ENCODE measurements around the gene DCAF4.

DCAF4 gene

GRCh38 chr14:72884386-72884785, 41.9 kb upstream of the DCAF4 start:
- no peak overlapping the region for H3K4me3 ChIP-seq (ENCODE audit: low read length)
- H3K36me3 ChIP-seq (ENCODE audit: insufficient read depth, low read depth, low read length): no peaks in the 10 kb centered on the region
- H3K9me3 ChIP-seq (ENCODE audit: insufficient read depth, low read depth, low read length): no peaks in the 10 kb centered on the region
- H3K9ac ChIP-seq (ENCODE audit: low read depth, low read length): no peak overlapping the region
- H3K27ac ChIP-seq (ENCODE audit: low read length): no peak overlapping the region
- peaks cover 8% of the 10 kb centered on the region for H3K27me3 ChIP-seq (ENCODE audit: insufficient read depth, low read length)
- peaks cover 15% of the 10 kb centered on the region; the same call in 1 of the 2 replicates for H3K4me1 ChIP-seq (ENCODE audit: insufficient read depth, low read length)

GRCh38 chr14:72887514-72887913, 38.8 kb upstream of the DCAF4 start:
- Histone ChIP-seq H3K9me3 (ENCODE audit: insufficient read depth, low read depth, low read length) (no peaks in the 10 kb centered on the region), H3K4me3 (ENCODE audit: low read length) (0 out of 2 replicates have a peak overlapping the region, but pooled peaks have one; percentile 11), H3K36me3 (ENCODE audit: insufficient read depth, low read depth, low read length) (no peaks in the 10 kb centered on the region), H3K9ac (ENCODE audit: low read depth, low read length) (no peak overlapping the region), H3K27ac (ENCODE audit: low read length) (no peak overlapping the region), H3K27me3 (ENCODE audit: insufficient read depth, low read length) (peaks cover 35% of the 10 kb centered on the region), H3K4me1 (ENCODE audit: insufficient read depth, low read length) (peaks cover 33% of the 10 kb centered on the region; the same call in 1 of the 2 replicates)

- H3K27ac ChIP-seq (ENCODE audit: low read length): no peak overlapping the region
- H3K36me3 ChIP-seq (ENCODE audit: insufficient read depth, low read depth, low read length): no peaks in the 10 kb centered on the region
- H3K4me3 ChIP-seq (ENCODE audit: low read length): no peak overlapping the region
- peaks cover 42% of the 10 kb centered on the region for H3K27me3 ChIP-seq (ENCODE audit: insufficient read depth, low read length)
- H3K4me1 ChIP-seq (ENCODE audit: insufficient read depth, low read length): peaks cover 33% of the 10 kb centered on the region; the same call in 1 of the 2 replicates
- no peak overlapping the region for H3K9ac ChIP-seq (ENCODE audit: low read depth, low read length)
- no peaks in the 10 kb centered on the region for H3K9me3 ChIP-seq (ENCODE audit: insufficient read depth, low read depth, low read length)
These were observed 38.1 kb upstream of the DCAF4 start for GRCh38 chr14:72888192-72888591.

DNA sequence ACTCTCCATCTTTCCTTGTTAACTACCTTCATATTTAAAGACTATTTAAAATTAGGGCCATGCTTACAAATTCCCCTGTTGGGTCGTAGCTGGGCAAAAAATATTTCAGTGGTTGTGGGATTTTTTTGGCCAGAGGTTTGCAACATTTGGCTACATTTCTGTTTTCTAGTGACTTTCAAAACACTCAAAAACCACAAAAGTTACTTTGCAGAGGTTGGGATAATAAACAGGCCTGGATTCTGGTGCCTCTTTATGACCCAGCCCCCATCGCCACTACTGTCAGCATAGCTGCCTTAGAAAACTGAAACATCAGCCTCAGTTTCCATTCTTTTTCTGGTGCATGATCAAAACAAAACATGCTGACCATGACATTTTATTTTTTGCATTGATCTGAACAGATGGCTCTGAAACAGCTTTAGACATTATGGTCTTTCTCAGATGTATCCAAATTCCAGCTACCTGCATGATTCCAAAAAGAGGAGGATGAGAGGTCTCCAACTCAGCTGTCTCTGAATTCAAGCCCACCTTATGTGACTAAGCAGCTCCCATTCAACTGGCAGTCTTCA, 37.5 kb upstream of the DCAF4 start:
- Histone ChIP-seq H3K27me3 (ENCODE audit: insufficient read depth, low read length) (peaks cover 47% of the 10 kb centered on the region), H3K4me1 (ENCODE audit: insufficient read depth, low read length) (peaks cover 33% of the 10 kb centered on the region; the same call in 1 of the 2 replicates), H3K36me3 (ENCODE audit: insufficient read depth, low read depth, low read length) (no peaks in the 10 kb centered on the region), H3K4me3 (ENCODE audit: low read length) (no peak overlapping the region), H3K9me3 (ENCODE audit: insufficient read depth, low read depth, low read length) (no peaks in the 10 kb centered on the region), H3K27ac (ENCODE audit: low read length) (no peak overlapping the region), H3K9ac (ENCODE audit: low read depth, low read length) (no peak overlapping the region)

DNA sequence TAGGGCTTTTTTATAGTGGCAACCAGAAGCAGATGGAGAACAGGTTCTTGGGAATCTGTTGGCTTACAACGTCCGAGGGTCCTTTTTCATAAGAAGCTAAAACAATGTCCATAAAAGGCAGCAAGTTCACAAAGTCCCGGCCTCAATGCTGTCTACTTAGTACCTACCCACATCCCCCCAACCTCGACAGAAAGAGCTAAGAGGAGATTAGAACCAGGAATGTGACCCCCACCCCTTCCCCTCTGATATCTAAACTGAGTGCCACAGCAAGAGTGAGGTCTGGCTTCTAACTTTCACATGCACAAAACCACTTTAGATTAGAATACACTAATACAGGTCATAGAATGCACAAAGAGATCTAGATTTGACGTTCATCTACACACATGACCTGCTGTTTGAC, 36.9 kb upstream of the DCAF4 start:
- Histone ChIP-seq H3K36me3 (ENCODE audit: insufficient read depth, low read depth, low read length) (no peaks in the 10 kb centered on the region), H3K27me3 (ENCODE audit: insufficient read depth, low read length) (peaks cover 51% of the 10 kb centered on the region), H3K9me3 (ENCODE audit: insufficient read depth, low read depth, low read length) (no peaks in the 10 kb centered on the region), H3K27ac (ENCODE audit: low read length) (no peak overlapping the region), H3K9ac (ENCODE audit: low read depth, low read length) (no peak overlapping the region), H3K4me3 (ENCODE audit: low read length) (no peak overlapping the region), H3K4me1 (ENCODE audit: insufficient read depth, low read length) (peaks cover 33% of the 10 kb centered on the region; the same call in 1 of the 2 replicates)

DNA sequence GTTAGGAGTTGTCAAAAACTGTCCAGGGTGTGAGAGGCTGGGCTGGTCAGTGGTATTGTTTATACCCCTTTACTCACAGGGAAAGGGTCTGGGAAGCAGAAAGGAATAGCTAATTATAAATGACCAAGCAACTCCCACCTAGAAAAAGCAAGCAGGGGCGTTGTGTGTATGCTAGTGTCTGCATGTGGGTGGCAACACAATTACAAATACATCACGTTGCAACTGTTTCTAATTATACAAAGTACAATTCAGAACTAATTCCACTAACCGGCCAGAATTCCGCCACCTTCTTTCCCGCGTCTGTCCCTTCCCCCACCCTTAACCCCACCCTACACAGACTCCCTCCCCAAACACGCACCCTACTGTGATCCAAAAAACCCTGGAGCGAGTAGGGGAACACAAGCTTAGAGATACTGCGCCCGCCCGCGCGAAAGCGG, 34.6 kb upstream of the DCAF4 start:
- H3K9ac ChIP-seq (ENCODE audit: low read depth, low read length): no peak overlapping the region
- no peak overlapping the region for H3K27ac ChIP-seq (ENCODE audit: low read length)
- H3K4me3 ChIP-seq (ENCODE audit: low read length): peak overlapping the region; percentile 80
- H3K36me3 ChIP-seq (ENCODE audit: insufficient read depth, low read depth, low read length): no peaks in the 10 kb centered on the region
- H3K9me3 ChIP-seq (ENCODE audit: insufficient read depth, low read depth, low read length): no peaks in the 10 kb centered on the region
- H3K27me3 ChIP-seq (ENCODE audit: insufficient read depth, low read length): peaks cover 74% of the 10 kb centered on the region
- H3K4me1 ChIP-seq (ENCODE audit: insufficient read depth, low read length): peaks cover 36% of the 10 kb centered on the region; the same call in 1 of the 2 replicates

DNA sequence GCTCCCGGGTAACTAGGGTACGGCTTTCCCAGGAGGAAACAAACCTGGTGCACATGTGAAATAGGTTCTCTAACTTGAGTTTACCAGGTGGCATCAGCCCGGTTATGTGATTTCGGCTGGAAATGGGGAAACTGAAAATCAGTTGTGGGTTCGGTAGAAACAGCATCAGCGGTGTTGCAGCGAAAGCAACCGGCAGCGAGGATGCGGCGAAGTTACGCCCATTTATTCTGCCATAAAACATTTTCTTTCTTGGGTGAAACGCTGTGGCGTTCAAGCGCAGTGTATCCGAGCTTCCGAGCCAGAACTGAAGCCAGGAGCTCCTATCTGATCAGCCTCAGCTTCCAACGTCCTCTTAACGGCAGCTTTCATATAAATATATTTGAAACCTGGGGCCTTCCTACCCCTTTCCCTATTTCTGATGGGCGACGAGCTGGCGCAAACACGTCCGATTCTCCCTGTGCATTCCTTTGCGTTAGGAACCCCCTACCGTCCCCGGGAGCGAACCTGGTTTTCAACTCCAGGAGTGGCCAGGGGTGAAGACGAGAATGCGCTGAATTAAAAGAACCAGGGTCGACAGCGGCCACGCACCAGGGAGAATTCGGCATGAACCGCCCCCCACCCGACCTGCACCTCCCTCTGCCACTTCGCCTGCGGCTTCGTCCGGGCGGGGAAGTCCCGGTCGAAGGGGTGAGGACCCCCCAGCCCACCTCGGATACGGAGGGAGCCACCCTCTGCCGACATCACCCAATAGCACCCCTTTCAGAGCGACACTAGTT, 34.0 kb upstream of the DCAF4 start:
- no peaks in the 10 kb centered on the region for H3K9me3 ChIP-seq (ENCODE audit: insufficient read depth, low read depth, low read length)
- H3K27me3 ChIP-seq (ENCODE audit: insufficient read depth, low read length): peaks cover 80% of the 10 kb centered on the region
- peaks cover 36% of the 10 kb centered on the region; the same call in 1 of the 2 replicates for H3K4me1 ChIP-seq (ENCODE audit: insufficient read depth, low read length)
- no peak overlapping the region for H3K9ac ChIP-seq (ENCODE audit: low read depth, low read length)
- H3K27ac ChIP-seq (ENCODE audit: low read length): no peak overlapping the region
- H3K4me3 ChIP-seq (ENCODE audit: low read length): peak overlapping the region; percentile 80
- no peaks in the 10 kb centered on the region for H3K36me3 ChIP-seq (ENCODE audit: insufficient read depth, low read depth, low read length)

DNA sequence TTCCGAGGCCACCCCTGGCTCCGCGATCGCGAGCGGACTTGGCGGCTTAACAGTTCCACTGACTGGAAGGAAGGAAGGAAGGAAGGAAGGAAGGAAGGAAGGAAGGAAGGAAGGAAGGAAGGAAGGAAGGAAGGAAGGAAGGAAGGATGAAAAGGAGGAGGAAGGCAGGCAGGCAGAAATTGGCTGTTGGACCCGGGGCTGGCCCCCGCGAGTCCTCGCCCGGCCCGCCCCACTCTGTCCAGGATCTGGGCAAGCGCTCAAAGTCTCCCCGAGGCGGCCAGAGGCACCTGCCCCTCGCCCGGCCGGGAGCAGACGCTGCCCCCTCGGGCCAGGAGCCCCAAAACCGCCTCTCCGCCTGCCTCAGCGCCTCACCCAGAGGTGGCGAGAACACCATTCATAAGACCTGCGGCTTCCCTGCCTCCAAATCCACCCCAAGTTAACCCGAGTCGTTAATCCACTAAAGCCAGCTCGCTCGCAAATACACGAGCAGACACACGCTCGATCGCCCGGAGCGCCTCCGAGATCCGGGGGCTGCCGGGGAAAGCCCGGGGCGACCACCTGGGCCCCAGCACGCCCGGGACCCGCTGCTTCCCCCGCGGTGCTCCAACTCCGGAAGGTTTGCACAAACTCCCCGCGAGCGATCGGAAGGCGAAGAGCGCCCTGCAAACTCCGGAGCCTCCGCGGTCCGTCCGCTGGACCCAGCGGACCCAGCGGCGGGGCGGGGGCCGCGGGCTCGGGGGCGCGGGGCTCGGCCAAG, 33.2 kb upstream of the DCAF4 start:
- H3K9ac ChIP-seq (ENCODE audit: low read depth, low read length): no peak overlapping the region
- peak overlapping the region; percentile 80 for H3K4me3 ChIP-seq (ENCODE audit: low read length)
- peaks cover 32% of the 10 kb centered on the region; the same call in 1 of the 2 replicates for H3K4me1 ChIP-seq (ENCODE audit: insufficient read depth, low read length)
- H3K27me3 ChIP-seq (ENCODE audit: insufficient read depth, low read length): peaks cover 85% of the 10 kb centered on the region
- H3K27ac ChIP-seq (ENCODE audit: low read length): no peak overlapping the region
- H3K36me3 ChIP-seq (ENCODE audit: insufficient read depth, low read depth, low read length): no peaks in the 10 kb centered on the region
- no peaks in the 10 kb centered on the region for H3K9me3 ChIP-seq (ENCODE audit: insufficient read depth, low read depth, low read length)

GRCh38 chr14:72893636-72894322, 32.5 kb upstream of the DCAF4 start, which contains the start of gene DPF3:
DPF3 (minus strand) TSS chr14:72894101; CDS start chr14:72894088, 13 bp downstream.
- no peaks in the 10 kb centered on the region for H3K9me3 ChIP-seq (ENCODE audit: insufficient read depth, low read depth, low read length)
- H3K4me1 ChIP-seq (ENCODE audit: insufficient read depth, low read length): peaks cover 28% of the 10 kb centered on the region; the same call in 1 of the 2 replicates
- no peaks in the 10 kb centered on the region for H3K36me3 ChIP-seq (ENCODE audit: insufficient read depth, low read depth, low read length)
- H3K4me3 ChIP-seq (ENCODE audit: low read length): peak within 1 kb of the TSS; percentile 80
- no peak within 1 kb of the TSS for H3K27ac ChIP-seq (ENCODE audit: low read length)
- no peak within 1 kb of the TSS for H3K9ac ChIP-seq (ENCODE audit: low read depth, low read length)
- peaks cover 82% of the 10 kb centered on the region for H3K27me3 ChIP-seq (ENCODE audit: insufficient read depth, low read length)

DNA sequence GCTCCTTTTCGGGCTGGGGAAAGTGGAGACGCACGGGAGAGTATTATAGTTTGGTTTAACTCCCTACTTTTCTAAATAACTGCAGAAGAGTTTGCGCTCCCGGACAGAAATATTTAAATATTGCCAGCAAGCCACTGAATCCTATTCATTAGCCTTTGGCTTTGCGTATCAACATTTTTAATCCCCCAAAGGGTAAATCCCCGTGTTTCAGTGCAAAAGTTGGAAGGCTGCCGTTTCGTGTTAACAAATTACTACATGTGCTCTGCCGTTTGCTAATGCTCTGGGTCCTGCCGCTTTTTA, 32.0 kb upstream of the DCAF4 start:
- Histone ChIP-seq H3K9me3 (ENCODE audit: insufficient read depth, low read depth, low read length) (no peaks in the 10 kb centered on the region), H3K27ac (ENCODE audit: low read length) (no peak overlapping the region), H3K4me1 (ENCODE audit: insufficient read depth, low read length) (peaks cover 23% of the 10 kb centered on the region; the same call in 1 of the 2 replicates), H3K36me3 (ENCODE audit: insufficient read depth, low read depth, low read length) (no peaks in the 10 kb centered on the region), H3K4me3 (ENCODE audit: low read length) (peak overlapping the region; percentile 80), H3K9ac (ENCODE audit: low read depth, low read length) (no peak overlapping the region), H3K27me3 (ENCODE audit: insufficient read depth, low read length) (peaks cover 78% of the 10 kb centered on the region)

Measured in iPS-20b (cell line).